VCaP (cell line): ENCODE results near the gene SKI.

Experiments used
- H3K27ac ChIP-seq: fragments of 450-650 bp; 2 replicates; pipeline ENCODE4 v1.5.1; 2017
- CTCF ChIP-seq: fragments of 450-650 bp; conservative IDR thresholded peaks from 2 replicates; pipeline ENCODE4 v1.5.1; 2017; ENCODE audit warnings: mild to moderate bottlenecking, moderate library complexity

The SKI gene

GRCh38 chr1:2195785-2196184, 32.3 kb upstream of the SKI start:
- H3K27ac ChIP-seq, result peak overlapping the region; percentile 97
- TF ChIP-seq CTCF, result no peak

GRCh38 chr1:2196901-2197638, 31.0 kb upstream of the SKI start:
- peak overlapping the region; percentile 97; the same call in 1 of the 2 replicates for H3K27ac ChIP-seq
- no peak for TF ChIP-seq CTCF

- H3K27ac ChIP-seq, result no peak overlapping the region
- TF ChIP-seq CTCF, result no peak
Observed at GRCh38 chr1:2197707-2198165, 30.4 kb upstream of the SKI start.

GRCh38 chr1:2198571-2198970, 29.5 kb upstream of the SKI start:
- TF ChIP-seq CTCF, result no peak
- peak overlapping the region; percentile 37 for H3K27ac ChIP-seq

GRCh38 chr1:2199042-2199810, 28.9 kb upstream of the SKI start:
- H3K27ac ChIP-seq, result peak overlapping the region; percentile 37
- TF ChIP-seq CTCF, result no peak

GRCh38 chr1:2200308-2200943, 27.7 kb upstream of the SKI start:
- no peak overlapping the region for H3K27ac ChIP-seq
- TF ChIP-seq CTCF, result no peak

- H3K27ac ChIP-seq, result no peak overlapping the region
- no peak for TF ChIP-seq CTCF
Observed at GRCh38 chr1:2201062-2201461, 27.1 kb upstream of the SKI start.
